HG02623 (cell line): ENCODE data around the gene DMBT1.

Source experiments
- ATAC-seq: cut with Tn5 transposase; IDR thresholded peaks from one replicate; pipeline ENCODE4 v1.9.1; 2021; ENCODE audit warnings: moderate library complexity; ENCODE audit not compliant: unreplicated experiment

The DMBT1 gene

GRCh38 chr10:122643931-122644534 is 83.5 kb downstream of the DMBT1 start:
- ATAC-seq: no peak

DNA sequence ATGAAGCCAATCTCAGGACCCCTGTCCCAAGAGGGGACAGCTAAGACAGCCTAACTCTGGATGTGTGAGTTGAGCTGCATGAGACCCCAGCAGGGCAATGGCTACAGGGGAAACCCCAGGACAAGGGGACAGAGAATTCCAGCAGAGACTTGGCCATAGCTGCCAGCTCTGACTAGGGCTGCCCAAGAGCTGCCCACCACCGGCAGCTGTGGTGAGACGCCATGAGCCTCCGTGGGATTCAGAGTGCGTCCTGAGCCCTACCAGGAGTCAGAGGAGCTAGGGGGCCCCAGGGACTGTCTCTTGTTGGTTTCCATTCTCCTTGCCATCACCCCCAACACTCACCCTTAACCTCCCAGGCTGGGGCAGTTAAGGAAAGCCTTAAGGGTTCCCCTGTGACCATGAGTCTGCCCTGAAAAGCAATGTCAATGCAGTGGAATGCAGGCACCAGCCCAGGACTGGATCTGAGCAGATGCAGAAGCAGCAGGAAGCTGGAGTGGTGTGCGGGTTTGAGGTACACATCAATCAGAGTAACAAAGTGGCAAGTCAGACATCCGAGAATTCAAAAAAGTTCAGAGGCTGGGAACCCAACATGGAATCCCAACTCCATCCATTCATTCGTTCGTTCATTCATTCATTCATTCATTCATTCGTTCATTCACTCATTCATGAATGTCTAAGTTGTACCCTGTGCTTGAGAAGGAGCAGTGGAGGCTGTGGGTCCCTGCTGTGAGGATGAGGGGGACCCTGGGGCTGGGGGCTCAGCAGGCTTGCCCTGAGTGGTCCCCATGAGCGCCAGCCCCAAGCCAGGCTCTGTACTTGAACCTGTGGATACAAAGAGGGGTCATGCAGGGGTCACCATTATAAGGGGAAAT is 86.2 kb downstream of the DMBT1 start:
- no peak for ATAC-seq

DNA sequence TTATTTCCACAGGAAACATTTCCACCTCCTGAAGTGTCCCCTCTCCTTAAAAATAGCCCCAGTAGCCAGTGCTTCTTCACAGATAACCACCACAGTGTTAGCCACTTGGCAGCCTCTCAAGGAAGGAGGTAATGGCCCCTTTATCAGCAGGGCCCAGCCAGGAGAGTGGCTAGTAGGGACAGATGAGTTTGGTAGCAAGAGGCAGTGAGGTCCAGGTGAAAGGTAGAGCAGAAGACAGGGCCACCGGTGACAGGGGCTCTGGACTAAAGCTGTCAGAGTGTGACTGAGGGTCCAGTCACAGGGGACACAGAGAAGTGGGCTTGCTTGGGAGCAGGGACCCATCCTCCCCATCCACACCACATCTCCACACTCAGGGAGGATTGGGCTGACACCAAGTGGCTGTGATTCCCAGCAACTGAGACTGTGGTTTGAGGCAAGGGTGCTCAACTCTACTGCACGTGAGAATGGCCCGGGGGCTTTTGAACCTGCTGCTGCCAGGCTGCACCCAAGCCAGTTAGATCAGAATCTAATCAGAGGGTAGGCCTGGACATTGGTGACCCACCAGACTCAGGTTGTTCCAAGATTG is 86.9 kb downstream of the DMBT1 start:
- ATAC-seq: no peak

DNA sequence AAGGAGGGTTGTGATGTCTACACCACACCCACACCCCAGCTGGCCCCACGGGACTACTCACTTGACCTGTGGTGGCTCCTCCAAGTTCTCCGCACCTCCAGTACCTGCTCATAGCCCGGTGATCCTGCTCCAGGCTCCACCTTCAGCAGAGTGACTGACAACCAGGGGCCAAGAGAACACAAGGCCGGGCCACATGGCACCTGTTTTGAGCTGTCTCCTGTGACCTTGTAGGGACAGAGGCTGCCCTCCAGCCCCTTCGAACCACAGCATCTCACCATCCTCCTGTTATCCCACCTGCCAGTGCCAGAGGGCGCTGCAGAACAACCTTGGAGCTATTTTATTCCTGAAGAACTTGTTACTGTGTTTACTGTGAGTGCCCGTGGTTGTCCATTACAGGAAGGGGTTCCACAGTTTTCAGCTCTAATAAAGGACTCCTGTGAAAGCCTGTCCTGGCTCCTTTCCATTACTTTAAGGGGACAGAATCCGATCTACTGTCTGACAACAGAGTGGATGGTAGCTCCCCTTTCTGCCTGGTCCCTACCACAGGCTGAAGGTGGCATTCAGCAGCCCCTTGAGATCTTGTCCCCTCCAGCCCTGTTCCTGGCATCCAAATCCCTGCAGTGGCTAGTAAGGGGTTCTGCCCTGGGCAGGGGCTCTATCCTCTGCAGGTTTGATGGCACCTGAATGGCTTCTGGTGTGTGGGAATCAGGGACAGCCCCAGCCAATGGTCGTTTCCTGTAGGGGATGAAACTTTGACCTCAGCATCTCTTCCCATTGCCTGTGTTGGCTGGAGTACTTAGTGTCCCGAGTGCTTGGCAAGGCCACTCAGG is 88.3 kb downstream of the DMBT1 start:
- ATAC-seq: no peak

- ATAC-seq: no peak
These were observed 89.3 kb downstream of the DMBT1 start for GRCh38 chr10:122649903-122650302.

GRCh38 chr10:122650331-122650730 is 89.8 kb downstream of the DMBT1 start:
- ATAC-seq: no peak

GRCh38 chr10:122655524-122656307 is 95.2 kb downstream of the DMBT1 start:
- ATAC-seq: no peak

- ATAC-seq: no peak
These were observed 95.8 kb downstream of the DMBT1 start for GRCh38 chr10:122656308-122656705.

GRCh38 chr10:122656741-122657140 is 96.2 kb downstream of the DMBT1 start:
- ATAC-seq: no peak

DNA sequence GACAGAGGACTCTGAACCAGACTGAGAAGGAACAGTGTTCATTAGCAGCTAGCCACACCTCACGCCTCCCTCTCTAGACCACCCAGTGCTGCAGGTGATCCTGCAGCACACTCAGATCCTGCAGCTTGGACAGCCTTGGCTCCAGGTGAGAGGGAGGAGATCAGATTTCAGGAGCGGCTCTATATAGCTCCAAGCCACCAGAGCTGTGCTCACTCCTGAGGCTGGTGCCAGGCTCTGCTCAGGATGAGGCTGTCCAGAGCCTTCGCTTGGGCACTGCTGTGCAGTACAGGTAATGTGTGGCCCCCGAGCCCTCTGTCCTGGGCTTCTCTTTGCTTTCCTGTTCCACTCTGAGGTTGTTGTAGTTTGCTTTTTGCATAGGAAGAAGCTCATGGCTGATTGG is 96.7 kb downstream of the DMBT1 start:
- no peak for ATAC-seq

DNA sequence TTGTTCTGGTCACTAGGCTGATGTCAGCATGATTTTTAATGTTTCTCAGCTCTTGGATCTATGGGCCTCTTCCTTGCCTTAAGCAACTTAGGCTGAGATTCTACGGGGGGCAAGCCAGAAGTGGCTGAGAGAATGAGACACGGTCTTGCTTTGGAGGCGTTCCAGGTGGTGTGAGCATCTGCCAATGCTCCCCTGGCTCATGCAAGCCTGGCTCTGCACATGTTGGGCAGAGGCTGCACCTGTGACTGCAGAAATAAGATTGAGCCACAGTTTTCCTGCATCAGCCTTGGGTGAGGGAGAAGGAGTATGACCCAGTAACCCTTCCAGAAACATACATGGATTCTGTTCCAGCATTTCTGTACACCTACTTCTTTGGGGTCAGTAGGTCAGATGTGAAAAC is 97.2 kb downstream of the DMBT1 start:
- ATAC-seq: no peak

DNA sequence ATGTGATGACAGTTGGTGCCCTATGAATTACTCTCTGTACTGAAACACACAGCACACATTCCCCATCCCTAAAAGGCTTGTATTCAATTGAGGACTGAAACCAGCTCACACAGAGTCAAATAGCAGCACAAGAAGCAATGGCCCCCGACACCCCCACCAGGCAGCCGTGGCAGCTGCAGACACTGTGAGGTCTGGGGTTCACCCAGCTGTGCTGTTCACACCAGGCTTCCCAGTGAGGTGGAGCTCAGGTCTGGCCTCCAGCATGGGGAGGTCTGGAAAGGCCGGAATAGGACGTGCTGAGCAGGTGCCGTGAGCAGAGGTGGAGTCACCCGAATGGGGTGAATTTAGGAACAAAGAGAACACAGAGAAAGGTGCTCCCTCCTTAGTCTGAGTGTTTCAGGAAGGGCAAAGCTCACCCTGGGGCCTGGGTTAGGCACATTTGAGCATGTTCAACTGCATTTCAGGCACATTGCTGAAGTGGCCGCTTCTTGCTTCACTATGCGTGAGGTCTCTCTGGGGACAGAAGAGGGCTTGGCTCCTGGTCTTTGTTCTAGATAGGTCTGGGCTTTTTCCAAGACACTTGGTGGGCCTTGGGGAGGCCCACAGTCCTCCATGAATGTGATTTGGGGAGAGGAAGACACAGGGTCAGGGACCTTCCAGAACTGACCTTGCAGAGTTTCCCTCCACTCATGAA is 97.9 kb downstream of the DMBT1 start:
- ATAC-seq: no peak

DNA sequence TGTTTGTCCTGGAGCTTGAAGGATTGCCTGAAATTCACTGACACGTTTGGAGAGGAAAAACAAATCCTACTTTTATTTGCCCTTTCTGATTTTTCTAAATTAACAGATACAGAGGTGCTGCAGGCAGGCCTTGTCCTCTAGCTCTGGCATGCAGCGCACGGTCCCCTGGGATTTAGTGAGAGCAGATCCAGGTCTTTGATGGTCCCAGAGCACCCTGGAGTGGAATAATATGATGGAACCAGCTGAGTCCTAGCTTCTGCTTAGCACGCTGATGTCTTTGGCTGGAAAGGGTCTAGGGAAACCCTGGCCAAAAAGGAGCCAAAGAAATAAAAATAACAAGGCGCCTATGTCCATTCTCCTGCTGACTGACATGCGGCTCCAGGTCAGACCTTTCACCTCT is 98.6 kb downstream of the DMBT1 start:
- no peak for ATAC-seq

- ATAC-seq: no peak
These were observed 99.1 kb downstream of the DMBT1 start for GRCh38 chr10:122659651-122660050.

- ATAC-seq: no peak
These were observed 100.1 kb downstream of the DMBT1 start for GRCh38 chr10:122660696-122661095.

DNA sequence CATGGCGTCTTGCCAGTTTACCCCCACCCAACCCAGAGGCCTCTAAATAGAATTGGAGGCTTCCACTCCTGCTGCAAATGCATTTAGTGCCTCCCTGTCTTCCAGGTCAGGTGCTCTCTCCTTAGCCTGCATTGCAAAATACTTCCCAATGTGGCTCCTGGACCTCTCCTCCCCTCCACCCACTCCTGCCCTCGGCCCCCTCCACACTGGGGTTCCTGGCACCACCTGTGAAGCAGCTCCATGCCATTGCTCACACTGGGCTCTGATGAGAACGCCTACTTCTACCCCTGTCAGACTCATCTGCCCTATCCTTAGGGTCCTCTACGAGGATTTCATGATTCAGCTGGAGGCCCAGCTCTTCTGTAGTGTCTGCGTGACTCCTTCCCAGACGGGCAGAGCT is 101.7 kb downstream of the DMBT1 start:
- no peak for ATAC-seq

GRCh38 chr10:122663516-122664130 is 103.1 kb downstream of the DMBT1 start:
- no peak for ATAC-seq

DNA sequence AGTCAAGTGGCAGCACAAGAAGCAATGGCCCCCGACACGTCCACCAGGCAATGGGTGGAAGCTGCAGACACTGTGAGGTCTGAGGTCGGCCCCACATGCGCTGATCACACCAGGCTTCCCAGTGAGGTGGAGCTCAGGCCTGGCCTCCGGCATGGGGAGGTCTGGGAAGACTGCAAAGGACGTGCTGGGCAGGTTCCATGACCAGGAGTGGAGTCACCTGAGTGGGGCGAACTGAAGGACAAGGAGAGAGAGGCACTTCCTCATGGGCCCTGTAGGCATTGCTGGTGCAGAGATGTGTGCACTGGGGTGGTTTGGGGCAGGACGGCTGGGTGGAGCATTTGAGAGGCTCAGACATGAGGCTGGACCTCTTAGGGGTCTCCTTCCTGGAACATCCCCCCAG is 103.9 kb downstream of the DMBT1 start:
- no peak for ATAC-seq

DNA sequence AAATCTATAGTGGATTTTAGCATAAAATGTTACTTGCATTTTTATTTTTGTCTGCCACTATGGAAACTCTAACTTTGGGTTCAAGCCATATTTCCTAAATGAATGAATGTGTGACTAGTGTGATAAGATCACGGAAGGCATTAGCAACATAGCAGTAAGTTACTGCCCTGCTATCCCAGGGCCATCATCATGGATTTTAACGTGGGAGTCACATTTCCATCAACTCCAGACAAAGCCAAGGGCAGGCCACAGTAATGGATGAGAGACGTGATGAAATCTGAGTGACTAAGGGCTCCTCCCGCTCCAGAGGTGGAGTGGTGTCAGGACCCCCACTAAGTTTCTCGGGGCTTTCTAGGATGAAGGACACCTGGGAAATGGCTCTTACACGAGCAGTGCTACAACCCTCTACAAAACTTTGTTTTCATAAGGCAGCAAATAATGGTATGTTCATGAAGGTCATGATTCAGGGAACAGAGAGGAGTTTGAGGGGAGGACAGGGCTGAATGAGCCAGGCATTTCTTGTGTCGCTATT is 104.8 kb downstream of the DMBT1 start:
- no peak for ATAC-seq
